CD4-positive, alpha-beta T cell (primary cell): ENCODE results near the gene LRRC10. TPM values are rescaled to one million over a fixed set of nuclear protein-coding genes. Genes with fewer than 3 reads are reported as not detected.

Source experiments
- ATAC-seq: fragments of 200-7000 bp; cut with Tn5 transposase; one replicate; pipeline ENCODE4 v1.10.0; 2022; ENCODE audit warnings: mild to moderate bottlenecking; ENCODE audit not compliant: poor library complexity
- CTCF ChIA-PET: fragments of 350-600 bp; sonication (Branson Sonifier 250); formaldehyde crosslinking; loops from one replicate; lab custom pipeline; 2021; ENCODE audit warnings: antibody characterized with exemption, inconsistent platforms; lab: Charles Lee
- POLR2A ChIA-PET: fragments of 350-600 bp; sonication (Branson Sonifier 250); formaldehyde crosslinking; loops from one replicate; lab custom pipeline; 2021; ENCODE audit warnings: antibody characterized with exemption, inconsistent platforms; lab: Charles Lee
- DNase-seq, 14 experiments: peaks; one replicate each; pipeline ENCODE4 v3.0.0-alpha.2; 2013 to 2020; ENCODE audit warnings: mixed read lengths in 2 of 14
- H3K27ac ChIP-seq, 2 donors: one replicate each; pipeline versions ENCODE4 v1.5.1 to v1.7.0; 2013; ENCODE audit warnings: low read length in 2 of 2, low read depth in 1 of 2, mild to moderate bottlenecking in 1 of 2
- H3K27me3 ChIP-seq, 2 experiments: 1 replicate in 1 of 2; 2 replicates in 1 of 2; pipeline versions ENCODE4 v1.6.1 to v1.7.0; 2013; ENCODE audit warnings: low read length in 2 of 2, control low read depth in 1 of 2, mild to moderate bottlenecking in 1 of 2, moderate library complexity in 1 of 2; ENCODE audit not compliant: insufficient read depth in 2 of 2, control insufficient read depth in 1 of 2
- H3K36me3 ChIP-seq: one replicate; pipeline ENCODE4 v1.6.1; 2013; ENCODE audit warnings: low read length, control low read depth; ENCODE audit not compliant: insufficient read depth
- H3K4me1 ChIP-seq: one replicate; pipeline ENCODE4 v1.6.1; 2013; ENCODE audit warnings: low read length, control low read depth; ENCODE audit not compliant: insufficient read depth
- H3K4me3 ChIP-seq: one replicate; pipeline ENCODE4 v1.5.1; 2013; ENCODE audit warnings: mild to moderate bottlenecking, low read length, moderate library complexity
- H3K9me3 ChIP-seq, 2 experiments: 1 replicate in 1 of 2; 2 replicates in 1 of 2; pipeline versions ENCODE4 v1.6.1 to v1.7.0; 2013; ENCODE audit warnings: low read length in 2 of 2, mild to moderate bottlenecking in 2 of 2, control low read depth in 1 of 2, moderate library complexity in 1 of 2; ENCODE audit not compliant: control insufficient read depth in 1 of 2, insufficient read depth in 1 of 2
- H3K27ac Mint-ChIP-seq: one replicate; pipeline ENCODE4 v1.8.0; 2020; ENCODE audit warnings: mixed read lengths
- H3K27me3 Mint-ChIP-seq: one replicate; pipeline ENCODE4 v1.8.0; 2021; ENCODE audit warnings: mixed read lengths
- H3K36me3 Mint-ChIP-seq: one replicate; pipeline ENCODE4 v1.8.0; 2021; ENCODE audit warnings: low read depth, mixed read lengths
- H3K4me1 Mint-ChIP-seq: one replicate; pipeline ENCODE4 v1.8.0; 2021; ENCODE audit warnings: low read depth, mixed read lengths
- H3K4me3 Mint-ChIP-seq: one replicate; pipeline ENCODE4 v1.8.0; 2020; ENCODE audit warnings: mild to moderate bottlenecking, mixed read lengths
- H3K9me3 Mint-ChIP-seq: one replicate; pipeline ENCODE4 v1.8.0; 2020; ENCODE audit warnings: mixed read lengths
- CTCF ChIP-seq: fragments of 200-600 bp; IDR thresholded peaks from one replicate; pipeline ENCODE4 v1.8.0; 2022; ENCODE audit warnings: antibody characterized with exemption, mild to moderate bottlenecking
- intact Hi-C, 2 experiments: fragments of 100-400 bp; cut with DNase I in 1 of 2; cut with micrococcal nuclease in 1 of 2; formaldehyde crosslinking; loops; one replicate each; pipeline versions ENCODE4 v1.15.1 to v1.9.0; 2023 to 2025; cut with DNase I, micrococcal nuclease
- microRNA-seq: library from miRNA; unstranded; fragments of <30 nt; microRNA quantifications from one replicate; pipeline ENCODE4 v1.2.0, GENCODE V29; 2021; ENCODE audit warnings: borderline microRNAs expressed, borderline replicate concordance
- total RNA-seq, 174 experiments: library from RNA in 2 of 174; stranded (reverse) in 2 of 174; gene quantifications; one replicate each; pipeline ENCODE4 v1.2.3 and lab custom pipeline; 2021 to 2026

The LRRC10 gene
- total RNA-seq, 2 experiments from 2014 or later, result not detected

GRCh38 chr12:69569236-69569635 lies 41.5 kb downstream of the LRRC10 start:
- Histone ChIP-seq H3K4me1 (no peaks in the 10 kb centered on the region), H3K27me3 (no peaks in the 10 kb centered on the region), H3K36me3 (peaks cover 39% of the 10 kb centered on the region), H3K27ac (no peak overlapping the region), H3K9me3 (no peaks in the 10 kb centered on the region), H3K4me3 (no peak overlapping the region)
- no peaks in the 10 kb centered on the region for H3K4me1 Mint-ChIP-seq
- no peak for TF ChIP-seq CTCF
- H3K9me3 Mint-ChIP-seq, result no peaks in the 10 kb centered on the region
- ChIA-PET CTCF (interaction anchor here (1.1 to 5.8 kb wide), 4 partner anchors 10 to 415 kb away, joined by 4 to 55 read pairs (median 10); no protein-coding TSS in a partner anchor), POLR2A (interaction anchor here (0.5 to 3.0 kb wide), 2 partner anchors 11 to 238 kb away, joined by 3 to 18 read pairs; no protein-coding TSS in a partner anchor)
- H3K27me3 Mint-ChIP-seq, result no peaks in the 10 kb centered on the region
- intact Hi-C loops, result loop anchor here (1.0 to 10.0 kb wide), 2 partner anchors 94 to 212 kb away; partner anchors contain the start of gene FRS2 (in 1 of the 2)
- H3K36me3 Mint-ChIP-seq, result peaks cover 47% of the 10 kb centered on the region
- H3K4me3 Mint-ChIP-seq, result no peak overlapping the region
- no peak overlapping the region for H3K27ac Mint-ChIP-seq
- DNase-seq (no peak), ATAC-seq (no peak)

- peaks cover 23% of the 10 kb centered on the region for H3K36me3 ChIP-seq
- H3K27ac Mint-ChIP-seq, result peak overlapping the region; percentile 6
Observed at GRCh38 chr12:69566603-69567002, 44.1 kb downstream of the LRRC10 start.

GRCh38 chr12:69563166-69563762 lies 47.4 kb downstream of the LRRC10 start:
- Mint-ChIP-seq H3K4me1 (no peaks in the 10 kb centered on the region), H3K27ac (no peak overlapping the region)
- TF ChIP-seq CTCF, result no peak

More at GRCh38 chr12:69566603-69567002, 44.1 kb downstream of the LRRC10 start:
- H3K4me1 ChIP-seq, result no peaks in the 10 kb centered on the region
- Mint-ChIP-seq H3K27me3 (no peaks in the 10 kb centered on the region), H3K36me3 (peaks cover 28% of the 10 kb centered on the region), H3K9me3 (no peaks in the 10 kb centered on the region), H3K4me3 (no peak overlapping the region), H3K4me1 (no peaks in the 10 kb centered on the region)
- no peaks in the 10 kb centered on the region for H3K9me3 ChIP-seq
- H3K27me3 ChIP-seq, result no peaks in the 10 kb centered on the region
- intact Hi-C loops, result loop anchor here in 1 of 2 experiments (10.0 kb wide), 1 partner anchor 92 kb away; the partner anchor contains the start of gene FRS2
- no peak overlapping the region for H3K4me3 ChIP-seq
- no peak overlapping the region for H3K27ac ChIP-seq
- no peak for ATAC-seq
- ChIA-PET POLR2A (interaction anchor here (0.7 kb wide), 2 partner anchors 33 to 880 kb away, joined by 3 read pairs; no protein-coding TSS in a partner anchor), CTCF (no interaction called here)
- DNase-seq, result no peak
- no peak for TF ChIP-seq CTCF

More at GRCh38 chr12:69563166-69563762, 47.4 kb downstream of the LRRC10 start:
- peaks cover 13% of the 10 kb centered on the region for H3K36me3 Mint-ChIP-seq
- H3K9me3 Mint-ChIP-seq, result no peaks in the 10 kb centered on the region
- H3K27ac ChIP-seq, result no peak overlapping the region
- H3K27me3 ChIP-seq, result no peaks in the 10 kb centered on the region
- no peak overlapping the region for H3K4me3 Mint-ChIP-seq
- H3K27me3 Mint-ChIP-seq, result no peaks in the 10 kb centered on the region
- CTCF ChIA-PET, result no interaction called here
- POLR2A ChIA-PET, result no interaction called here
- H3K4me1 ChIP-seq, result no peaks in the 10 kb centered on the region
- DNase-seq (no peak), ATAC-seq (no peak)
- intact Hi-C loops, result loop anchor here in 1 of 2 experiments (10.0 kb wide), 1 partner anchor 88 kb away; the partner anchor contains the start of gene FRS2
- peaks cover 13% of the 10 kb centered on the region for H3K36me3 ChIP-seq
- H3K9me3 ChIP-seq, result no peaks in the 10 kb centered on the region
- no peak overlapping the region for H3K4me3 ChIP-seq

Small RNAs within 50 kb of the gene (microRNA-seq; reads per million reads assigned to microRNA genes)
- gene MIR3913-1 (not detected), gene MIR3913-2 (not detected)

Other genes with a start within 250 kb of the LRRC10 start
- gene FRS2, start 140.5 kb downstream of the LRRC10 start, total RNA-seq, result 10 to 100 TPM; 21.7 to 24.9 TPM
- 100 to 1,000 TPM; 173 to 177 TPM for gene CCT2, start 25.4 kb downstream of the LRRC10 start, total RNA-seq
- gene BEST3, start 88.4 kb upstream of the LRRC10 start, total RNA-seq, result not detected
- gene RAB3IP, start 128.0 kb upstream of the LRRC10 start, total RNA-seq, result 10 to 100 TPM; 15.2 to 19.6 TPM
- gene MYRFL, start 214.3 kb upstream of the LRRC10 start, total RNA-seq, result not detected